Mucosa of descending colon (tissue), 3 donors: ENCODE data around the gene LYZL6. TPM values are rescaled to one million over a fixed set of nuclear protein-coding genes. Genes with fewer than 3 reads are reported as not detected.
"Not testable (repeated sequence)": the region's sequence is repeated elsewhere in the genome, so short reads cannot be mapped to it uniquely, and the experiment has no call there.

Experiments
- ATAC-seq: fragments of 200-7000 bp; cut with Tn5 transposase; one replicate; pipeline ENCODE4 v1.9.1; 2020; ENCODE audit warnings: mild to moderate bottlenecking, moderate library complexity
- DNase-seq, 3 donors: peaks; one replicate each; pipeline ENCODE4 v3.0.0-alpha.2; 2020
- H3K36me3 ChIP-seq: fragments of 200-600 bp; one replicate; pipeline ENCODE4 v1.8.0; 2021; ENCODE audit warnings: low read depth, mild to moderate bottlenecking
- H3K4me1 ChIP-seq: fragments of 200-600 bp; one replicate; pipeline ENCODE4 v1.8.0; 2021; ENCODE audit warnings: low read depth, mild to moderate bottlenecking
- H3K4me3 ChIP-seq: fragments of 200-600 bp; one replicate; pipeline ENCODE4 v1.8.0; 2021; ENCODE audit warnings: mild to moderate bottlenecking
- H3K9me3 ChIP-seq: fragments of 200-600 bp; one replicate; pipeline ENCODE4 v1.8.0; 2021; ENCODE audit warnings: mild to moderate bottlenecking
- intact Hi-C, 2 donors: fragments of 100-400 bp; cut with DNase I in 1 of 2; cut with micrococcal nuclease in 1 of 2; formaldehyde crosslinking; loops; one replicate each; pipeline versions ENCODE4 v1.11.0 to v1.11.1; 2022; cut with DNase I, micrococcal nuclease
- total RNA-seq, 3 donors: library from RNA; stranded (reverse); fragmentation: NEBNext Ultra II Directional in 2 of 3; extraction: Animal tissue kit (Norgen Biotek cat#: 25700) in 2 of 3; gene quantifications; one replicate each; pipeline versions ENCODE4 v1.2.1 to v1.2.4, GENCODE V29; 2021 to 2023
- TF ChIP-seq, protein P1 (sequence below): fragments of 200-600 bp; IDR thresholded peaks from one replicate; pipeline ENCODE4 v1.8.0; 2022; ENCODE audit warnings: antibody characterized with exemption, mild to moderate bottlenecking
- donor health status: DM: no; HTN: no; CAD: no; lungs with moderate emphysema.
- donor health status: DM: no; HTN: no; CAD: no.
- donor health status: DM: no; HTN: yes; CAD: no.

LYZL6 gene
- total RNA-seq, 3 donors from 2014 or later: not detected

GRCh38 chr17:35900280-35900679 is 43.2 kb downstream of the LYZL6 start:
- DNase-seq: peak in 2 of 3 donors; percentile 13 to 30
- TF ChIP-seq, protein P1, sequence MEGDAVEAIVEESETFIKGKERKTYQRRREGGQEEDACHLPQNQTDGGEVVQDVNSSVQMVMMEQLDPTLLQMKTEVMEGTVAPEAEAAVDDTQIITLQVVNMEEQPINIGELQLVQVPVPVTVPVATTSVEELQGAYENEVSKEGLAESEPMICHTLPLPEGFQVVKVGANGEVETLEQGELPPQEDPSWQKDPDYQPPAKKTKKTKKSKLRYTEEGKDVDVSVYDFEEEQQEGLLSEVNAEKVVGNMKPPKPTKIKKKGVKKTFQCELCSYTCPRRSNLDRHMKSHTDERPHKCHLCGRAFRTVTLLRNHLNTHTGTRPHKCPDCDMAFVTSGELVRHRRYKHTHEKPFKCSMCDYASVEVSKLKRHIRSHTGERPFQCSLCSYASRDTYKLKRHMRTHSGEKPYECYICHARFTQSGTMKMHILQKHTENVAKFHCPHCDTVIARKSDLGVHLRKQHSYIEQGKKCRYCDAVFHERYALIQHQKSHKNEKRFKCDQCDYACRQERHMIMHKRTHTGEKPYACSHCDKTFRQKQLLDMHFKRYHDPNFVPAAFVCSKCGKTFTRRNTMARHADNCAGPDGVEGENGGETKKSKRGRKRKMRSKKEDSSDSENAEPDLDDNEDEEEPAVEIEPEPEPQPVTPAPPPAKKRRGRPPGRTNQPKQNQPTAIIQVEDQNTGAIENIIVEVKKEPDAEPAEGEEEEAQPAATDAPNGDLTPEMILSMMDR: no peak
- Histone ChIP-seq H3K9me3 (no peaks in the 10 kb centered on the region), H3K36me3 (no peaks in the 10 kb centered on the region), H3K4me3 (no peak overlapping the region), H3K4me1 (no peaks in the 10 kb centered on the region)
- intact Hi-C loops: no loop called here
- ATAC-seq: peak; percentile 46

DNA sequence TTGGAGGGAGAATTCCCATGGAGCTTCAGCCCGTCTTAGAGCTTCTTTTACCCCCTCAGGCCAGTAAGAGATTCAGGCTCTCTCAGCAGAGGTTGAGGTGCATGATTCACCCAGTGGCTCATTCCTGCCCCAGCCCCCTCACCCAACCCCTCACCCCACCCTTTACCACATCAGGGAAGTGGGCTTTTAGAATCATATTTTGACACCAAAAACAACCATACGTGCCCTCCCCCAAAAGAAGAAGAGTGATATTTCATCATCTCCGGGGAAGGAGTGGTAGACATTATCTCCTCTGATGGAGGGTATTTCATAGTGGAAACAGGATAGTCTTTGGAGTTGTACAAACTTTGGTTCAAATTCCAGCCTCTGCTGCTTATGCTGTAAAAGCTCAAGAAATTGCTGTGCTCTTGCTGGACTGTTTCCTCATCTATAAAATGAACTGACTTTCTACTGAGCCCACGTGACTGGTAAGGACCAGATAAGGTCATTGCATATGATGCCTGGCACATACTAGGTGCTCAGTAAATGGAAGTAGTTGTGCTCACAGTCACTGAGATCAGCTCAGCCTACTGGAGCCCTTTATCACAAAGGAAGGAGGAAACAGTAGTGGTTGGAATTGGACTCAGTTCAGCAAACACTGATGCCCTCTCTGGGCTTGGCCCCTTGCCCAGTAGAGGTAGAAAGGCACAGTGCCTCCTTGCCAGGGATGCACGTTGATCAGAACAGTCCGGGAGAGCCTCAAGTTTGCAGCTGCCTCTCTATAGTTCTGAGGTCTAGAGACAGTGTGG is 45.0 kb downstream of the LYZL6 start:
- TF ChIP-seq, protein P1: no peak
- intact Hi-C loops: no loop called here
- DNase-seq: peak in 2 of 3 donors; percentile 53 to 54
- Histone ChIP-seq H3K36me3 (no peaks in the 10 kb centered on the region), H3K4me1 (no peaks in the 10 kb centered on the region), H3K4me3 (no peak overlapping the region), H3K9me3 (no peaks in the 10 kb centered on the region)
- ATAC-seq: peak; percentile 68

DNA sequence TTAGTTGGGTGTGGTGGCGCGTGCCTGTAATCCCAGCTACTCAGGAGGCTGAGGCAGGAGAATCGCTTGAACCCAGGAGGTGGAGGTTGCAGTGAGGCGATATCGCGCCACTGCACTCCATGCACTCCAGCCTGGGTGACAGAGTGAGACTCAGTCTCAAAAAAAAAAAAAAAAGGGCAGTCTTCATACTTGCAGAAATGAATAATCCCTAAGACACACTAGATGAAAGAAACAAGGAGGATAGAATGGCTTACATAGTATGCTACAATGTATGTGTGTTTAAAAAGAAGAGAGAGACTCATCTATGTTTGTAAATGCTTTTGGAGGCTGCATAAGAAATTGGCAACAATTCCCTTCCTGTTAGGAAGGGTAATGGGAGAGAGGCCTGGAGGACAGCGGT is 45.7 kb downstream of the LYZL6 start:
- H3K36me3 ChIP-seq, ATAC-seq, H3K4me1 ChIP-seq, H3K9me3 ChIP-seq, DNase-seq, intact Hi-C loops, H3K4me3 ChIP-seq: not testable (repeated sequence)

GRCh38 chr17:35895636-35896587 is 47.6 kb downstream of the LYZL6 start:
- Histone ChIP-seq H3K9me3 (no peaks in the 10 kb centered on the region), H3K36me3 (no peaks in the 10 kb centered on the region), H3K4me1 (no peaks in the 10 kb centered on the region), H3K4me3 (no peak overlapping the region)
- peak in 1 of 3 donors; percentile 34 for DNase-seq
- intact Hi-C loops: no loop called here
- TF ChIP-seq, protein P1: no peak
- ATAC-seq: peak; percentile 54

DNA sequence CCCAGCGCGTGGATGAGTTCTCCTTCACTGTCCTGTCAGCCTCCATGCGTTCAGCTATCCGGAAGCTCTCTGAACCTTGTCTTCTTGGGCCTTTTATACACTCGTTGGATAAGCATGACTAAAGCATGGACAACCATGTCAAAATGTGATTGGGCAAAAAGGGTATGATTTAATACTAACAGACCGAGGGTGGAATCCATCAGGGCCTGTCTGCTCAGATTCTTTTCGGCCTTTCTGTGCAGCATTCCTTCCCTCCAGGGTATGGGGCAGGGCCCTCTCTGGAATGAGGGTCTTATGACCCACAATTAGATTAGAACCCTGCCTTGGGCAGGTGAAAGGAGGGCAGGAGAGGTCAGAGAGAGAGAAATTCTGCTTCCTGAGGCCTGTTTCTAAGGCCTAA is 49.3 kb downstream of the LYZL6 start:
- Histone ChIP-seq H3K9me3 (no peaks in the 10 kb centered on the region), H3K4me3 (no peak overlapping the region), H3K36me3 (no peaks in the 10 kb centered on the region), H3K4me1 (no peaks in the 10 kb centered on the region)
- no peak for DNase-seq
- intact Hi-C loops: no loop called here
- no peak for ATAC-seq
- TF ChIP-seq, protein P1: no peak

- intact Hi-C loops: no loop called here
- no peaks in the 10 kb centered on the region for H3K9me3 ChIP-seq
- H3K4me1 ChIP-seq: no peaks in the 10 kb centered on the region
- TF ChIP-seq, protein P1: no peak
- H3K4me3 ChIP-seq: no peak overlapping the region
- no peak for ATAC-seq
- H3K36me3 ChIP-seq: no peaks in the 10 kb centered on the region
- DNase-seq: no peak
Measured at GRCh38 chr17:35893751-35894150, 49.8 kb downstream of the LYZL6 start.
